HG03139 (cell line): ENCODE results near the gene ODAD2.

Source experiments
- ATAC-seq: cut with Tn5 transposase; IDR thresholded peaks from one replicate; pipeline ENCODE4 v1.9.1; 2021; ENCODE audit not compliant: unreplicated experiment

Gene ODAD2

DNA sequence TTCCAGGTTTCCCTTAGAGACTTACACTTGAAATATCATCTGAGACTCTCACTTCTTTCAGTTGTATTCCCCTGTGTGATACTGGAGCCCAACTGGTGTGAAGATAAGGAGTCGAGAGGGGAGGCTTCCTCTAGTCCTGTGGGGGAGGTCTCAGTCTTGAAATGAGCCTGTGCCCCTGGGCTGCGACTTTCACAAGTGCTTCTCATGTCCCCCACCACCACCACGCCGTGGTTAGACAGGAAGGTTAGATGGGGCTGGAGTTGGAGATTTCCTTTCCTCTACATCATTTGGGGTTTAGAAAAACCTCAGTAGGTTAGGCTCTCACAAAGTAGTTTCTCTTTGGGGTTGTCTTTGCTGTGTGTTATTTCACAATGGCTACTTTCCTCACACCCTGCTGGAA lies 227.6 kb downstream of the ODAD2 start:
- ATAC-seq: no peak

DNA sequence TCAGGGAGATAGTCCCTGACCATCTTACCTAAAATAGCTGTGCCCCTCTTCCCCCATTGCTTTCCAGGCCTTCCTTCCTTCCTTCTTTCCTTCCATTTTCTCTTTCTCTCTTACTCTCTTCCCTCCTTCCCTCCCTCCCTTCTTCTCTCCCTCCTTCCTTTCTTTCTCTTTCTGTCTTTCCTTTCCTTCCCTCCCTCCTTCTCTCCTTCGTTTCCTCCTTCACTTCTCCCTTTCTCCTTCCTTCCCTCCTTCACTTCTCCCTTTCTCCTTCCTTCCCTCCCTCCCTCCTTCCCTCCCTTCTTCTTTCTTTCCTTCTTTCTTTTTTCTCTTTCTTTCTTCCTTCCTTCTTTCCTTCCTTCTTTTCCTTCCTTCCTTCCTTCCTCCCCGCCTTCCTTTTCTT lies 228.7 kb downstream of the ODAD2 start:
- no peak for ATAC-seq
